Stomach (tissue), 9 donors: ENCODE results near the gene PLCB4. TPM values are rescaled to one million over a fixed set of nuclear protein-coding genes. Genes with fewer than 3 reads are reported as not detected.

Experiments used
- DNase-seq, 2 donors: peaks; one replicate each; pipeline versions ENCODE4 v3.0.0 to v3.0.0-alpha.2; 2013 to 2019
- H3K27ac ChIP-seq, 5 donors: fragments of 200-600 bp in 4 of 5; sonication (generic) in 4 of 5; one replicate each; pipeline ENCODE4 v1.5.1; 2013 to 2019; ENCODE audit warnings: mild to moderate bottlenecking in 1 of 5, moderate library complexity in 1 of 5
- H3K27me3 ChIP-seq, 3 donors: fragments of 200-600 bp; sonication (generic); one replicate each; pipeline ENCODE4 v1.5.1; 2017 to 2019; ENCODE audit warnings: mixed run types in 1 of 3
- H3K36me3 ChIP-seq, 4 donors: fragments of 200-600 bp; sonication (generic); 1 replicate in 3 of 4; 2 replicates in 1 of 4; pipeline ENCODE4 v1.5.1; 2016 to 2019
- H3K4me1 ChIP-seq, 4 donors: fragments of 200-600 bp; sonication (generic); one replicate each; pipeline ENCODE4 v1.5.1; 2016 to 2019
- H3K4me3 ChIP-seq, 4 donors: fragments of 200-600 bp; sonication (generic) in 3 of 4; one replicate each; pipeline ENCODE4 v1.5.1; 2016 to 2019; ENCODE audit warnings: mild to moderate bottlenecking in 1 of 4
- H3K9me3 ChIP-seq, 4 donors: fragments of 200-600 bp; sonication (generic); one replicate each; pipeline ENCODE4 v1.5.1; 2016 to 2019
- EP300 ChIP-seq: sonication (generic); formaldehyde crosslinking; IDR thresholded peaks from one replicate; pipeline ENCODE4 v1.6.1; 2017; ENCODE audit warnings: antibody characterized with exemption
- POLR2A ChIP-seq, 4 donors: fragments of 450-650 bp; IDR thresholded peaks; one replicate each; pipeline ENCODE4 v1.6.1; 2016; ENCODE audit warnings: antibody characterized with exemption in 4 of 4, control low read depth in 2 of 4, mild to moderate bottlenecking in 1 of 4, moderate library complexity in 1 of 4
- POLR2AphosphoS5 ChIP-seq, 3 donors: sonication (generic); formaldehyde crosslinking; IDR thresholded peaks; one replicate each; pipeline ENCODE4 v1.6.1; 2016; ENCODE audit warnings: antibody characterized with exemption in 3 of 3
- WGBS, 5 donors: extraction: QIAGEN DNeasy Blood & Tissue Kit in 3 of 5; methylation state at CpG; one replicate each; pipeline versions ENCODE4 v1.1.5 to v1.1.7; 2013 to 2018; 5-methylcytosine and 5-hydroxymethylcytosine counted together
- intact Hi-C: fragments of 100-400 bp; cut with DNase I; formaldehyde crosslinking; loops from one replicate; pipeline ENCODE4 v1.15.1; 2023; ENCODE audit warnings: low total_unique reads
- polyA plus RNA-seq, 3 donors: library from polyadenylated mRNA; stranded (reverse); fragments of 200-250 nt; gene quantifications; one replicate each; pipeline ENCODE4 v1.2.3, GENCODE V29; 2013
- total RNA-seq, 5 donors: library from RNA; depleted of rRNA; stranded (reverse); fragments of >200 nt; gene quantifications; one replicate each; pipeline versions ENCODE4 v1.1.0 to v1.2.3, GENCODE V29; 2014 to 2016
- TF ChIP-seq, protein P1 (sequence below), 7 experiments: fragments of 450-650 bp in 4 of 7; fragments of 200-600 bp in 3 of 7; sonication (generic) in 3 of 7; IDR thresholded peaks; one replicate each; pipeline ENCODE4 v1.5.1; 2016 to 2019; ENCODE audit warnings: antibody characterized with exemption in 7 of 7, control low read depth in 2 of 7, mild to moderate bottlenecking in 1 of 7
- donor health status: healthy with polysubstance abuse.
- donor health status: Bipolar disorder and iron deficiency.
- donor health status: healthy.

Gene PLCB4
- total and polyA plus RNA-seq, 8 donors: 5.3 to 29.4 (median 22.3) TPM

DNA sequence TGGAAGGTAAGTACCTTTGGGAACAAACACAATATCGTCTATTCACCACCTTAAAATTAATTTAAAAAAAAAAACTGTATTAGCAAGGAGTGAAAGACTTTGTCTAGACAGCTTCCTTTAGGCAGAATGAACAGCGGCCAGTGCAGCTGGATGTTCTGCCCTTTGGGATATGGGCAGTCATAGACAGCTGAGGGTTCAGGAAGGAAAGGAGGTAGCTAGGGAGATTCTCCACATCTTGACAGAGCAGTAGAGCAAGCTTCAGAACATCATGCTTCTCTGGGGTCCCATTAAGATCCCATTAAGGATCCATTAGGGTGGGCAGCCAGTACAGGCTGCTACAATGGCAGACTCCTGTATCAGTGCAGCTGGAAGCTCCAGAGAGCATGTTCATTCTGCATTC lies 46.5 kb upstream of the PLCB4 start:
- WGBS, 5 donors: 79 to 89% (median 86%) methylated on average over 2 of the region's 2 CpGs
- Histone ChIP-seq H3K36me3 (no peaks in the 10 kb centered on the region), H3K27ac (no peak overlapping the region), H3K4me1 (peaks cover 0 to 6% (median 0%) of the 10 kb centered on the region in 4 donors), H3K9me3 (no peaks in the 10 kb centered on the region), H3K4me3 (no peak overlapping the region), H3K27me3 (no peaks in the 10 kb centered on the region)
- intact Hi-C loops: no loop called here
- no peak for DNase-seq
- TF ChIP-seq, protein P1, sequence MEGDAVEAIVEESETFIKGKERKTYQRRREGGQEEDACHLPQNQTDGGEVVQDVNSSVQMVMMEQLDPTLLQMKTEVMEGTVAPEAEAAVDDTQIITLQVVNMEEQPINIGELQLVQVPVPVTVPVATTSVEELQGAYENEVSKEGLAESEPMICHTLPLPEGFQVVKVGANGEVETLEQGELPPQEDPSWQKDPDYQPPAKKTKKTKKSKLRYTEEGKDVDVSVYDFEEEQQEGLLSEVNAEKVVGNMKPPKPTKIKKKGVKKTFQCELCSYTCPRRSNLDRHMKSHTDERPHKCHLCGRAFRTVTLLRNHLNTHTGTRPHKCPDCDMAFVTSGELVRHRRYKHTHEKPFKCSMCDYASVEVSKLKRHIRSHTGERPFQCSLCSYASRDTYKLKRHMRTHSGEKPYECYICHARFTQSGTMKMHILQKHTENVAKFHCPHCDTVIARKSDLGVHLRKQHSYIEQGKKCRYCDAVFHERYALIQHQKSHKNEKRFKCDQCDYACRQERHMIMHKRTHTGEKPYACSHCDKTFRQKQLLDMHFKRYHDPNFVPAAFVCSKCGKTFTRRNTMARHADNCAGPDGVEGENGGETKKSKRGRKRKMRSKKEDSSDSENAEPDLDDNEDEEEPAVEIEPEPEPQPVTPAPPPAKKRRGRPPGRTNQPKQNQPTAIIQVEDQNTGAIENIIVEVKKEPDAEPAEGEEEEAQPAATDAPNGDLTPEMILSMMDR (IDR thresholded peaks at IDR 0.05): no peak
- TF ChIP-seq POLR2A (IDR thresholded peaks at IDR 0.05) (no peak), EP300 (no peak), POLR2AphosphoS5 (IDR thresholded peaks at IDR 0.05) (no peak)

- no peak for DNase-seq
- Histone ChIP-seq H3K9me3 (no peaks in the 10 kb centered on the region), H3K27me3 (no peaks in the 10 kb centered on the region), H3K36me3 (no peaks in the 10 kb centered on the region), H3K4me1 (peaks cover 0 to 6% (median 0%) of the 10 kb centered on the region in 4 donors), H3K4me3 (no peak overlapping the region), H3K27ac (no peak overlapping the region)
- intact Hi-C loops: no loop called here
- WGBS, 5 donors: 90 to 95% (median 91%) methylated on average over 4 of the region's 4 CpGs
- TF ChIP-seq EP300: no peak
- TF ChIP-seq, protein P1 (IDR thresholded peaks at IDR 0.05): no peak
- no peak for TF ChIP-seq POLR2A (IDR thresholded peaks at IDR 0.05)
Measured at GRCh38 chr20:9024606-9025005, 44.3 kb upstream of the PLCB4 start.

- Histone ChIP-seq H3K4me1 (peaks cover 0 to 6% (median 0%) of the 10 kb centered on the region in 4 donors), H3K9me3 (no peaks in the 10 kb centered on the region), H3K27ac (no peak overlapping the region), H3K27me3 (no peaks in the 10 kb centered on the region), H3K4me3 (no peak overlapping the region), H3K36me3 (no peaks in the 10 kb centered on the region)
- 94 to 95% (median 95%) methylated on average over 5 of the region's 5 CpGs for whole genome bisulfite sequencing, 5 donors
- DNase-seq: no peak
- intact Hi-C loops: no loop called here
- TF ChIP-seq POLR2AphosphoS5 (IDR thresholded peaks at IDR 0.05) (no peak), POLR2A (IDR thresholded peaks at IDR 0.05) (no peak), EP300 (no peak)
- TF ChIP-seq, protein P1 (IDR thresholded peaks at IDR 0.05): no peak
Measured at GRCh38 chr20:9025011-9025410, 43.9 kb upstream of the PLCB4 start.

GRCh38 chr20:9025643-9026042 lies 43.2 kb upstream of the PLCB4 start:
- TF ChIP-seq POLR2A (IDR thresholded peaks at IDR 0.05): no peak
- TF ChIP-seq EP300: no peak
- no peak for TF ChIP-seq POLR2AphosphoS5 (IDR thresholded peaks at IDR 0.05)
- intact Hi-C loops: no loop called here
- Histone ChIP-seq H3K27ac (no peak overlapping the region), H3K4me3 (no peak overlapping the region), H3K4me1 (peaks cover 0 to 6% (median 0%) of the 10 kb centered on the region in 4 donors), H3K9me3 (no peaks in the 10 kb centered on the region), H3K27me3 (no peaks in the 10 kb centered on the region), H3K36me3 (no peaks in the 10 kb centered on the region)
- no peak for DNase-seq
- 60 to 76% (median 68%) methylated on average over 4 of the region's 4 CpGs for WGBS, 5 donors

GRCh38 chr20:9027626-9028025 lies 41.3 kb upstream of the PLCB4 start:
- Histone ChIP-seq H3K27ac (no peak overlapping the region), H3K36me3 (no peaks in the 10 kb centered on the region), H3K9me3 (no peaks in the 10 kb centered on the region), H3K27me3 (no peaks in the 10 kb centered on the region), H3K4me1 (no peaks in the 10 kb centered on the region), H3K4me3 (no peak overlapping the region)
- intact Hi-C loops: no loop called here
- WGBS, 5 donors: 66 to 85% (median 80%) methylated on average over 2 of the region's 2 CpGs
- TF ChIP-seq, protein P1 (IDR thresholded peaks at IDR 0.05): no peak
- no peak for TF ChIP-seq POLR2A (IDR thresholded peaks at IDR 0.05)
- no peak for TF ChIP-seq EP300
- no peak for DNase-seq
